AG09319 (cell line): ENCODE data around the gene UNC93B1.
"Not testable (repeated sequence)": the region's sequence is repeated elsewhere in the genome, so short reads cannot be mapped to it uniquely, and the experiment has no call there.

Source experiments
- DNase-seq: peaks from one replicate; pipeline ENCODE4 v3.0.0-alpha.2; 2010; ENCODE audit warnings: low read depth; ENCODE audit errors: extremely low read depth
- TF ChIP-seq, protein P1 (sequence below): IDR thresholded peaks from 2 replicates; pipeline ENCODE4 v1.5.1; 2011; ENCODE audit warnings: low read depth, mild to moderate bottlenecking, inconsistent platforms, low read length, moderate library complexity

Gene UNC93B1

DNA sequence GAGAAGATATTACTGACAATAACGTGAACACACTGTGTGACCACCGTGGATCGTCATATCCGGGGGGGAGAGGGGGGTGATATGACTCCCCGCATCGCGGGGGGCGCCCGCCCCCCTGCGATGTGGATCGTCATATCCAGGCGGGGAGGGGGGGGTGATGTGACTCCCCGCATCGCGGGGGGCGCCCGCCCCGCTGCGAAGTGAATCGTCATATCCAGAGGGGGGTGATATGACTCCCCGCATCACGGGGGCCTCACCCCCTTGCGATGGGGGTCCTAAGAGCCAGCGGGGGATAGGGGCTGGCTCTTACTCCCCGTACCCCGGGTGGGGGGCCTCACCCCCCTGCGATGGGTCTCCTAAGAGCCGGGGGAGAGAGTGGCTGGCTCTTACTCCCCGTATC, 19.9 kb downstream of the UNC93B1 start:
- no peak for DNase-seq
- TF ChIP-seq, protein P1, sequence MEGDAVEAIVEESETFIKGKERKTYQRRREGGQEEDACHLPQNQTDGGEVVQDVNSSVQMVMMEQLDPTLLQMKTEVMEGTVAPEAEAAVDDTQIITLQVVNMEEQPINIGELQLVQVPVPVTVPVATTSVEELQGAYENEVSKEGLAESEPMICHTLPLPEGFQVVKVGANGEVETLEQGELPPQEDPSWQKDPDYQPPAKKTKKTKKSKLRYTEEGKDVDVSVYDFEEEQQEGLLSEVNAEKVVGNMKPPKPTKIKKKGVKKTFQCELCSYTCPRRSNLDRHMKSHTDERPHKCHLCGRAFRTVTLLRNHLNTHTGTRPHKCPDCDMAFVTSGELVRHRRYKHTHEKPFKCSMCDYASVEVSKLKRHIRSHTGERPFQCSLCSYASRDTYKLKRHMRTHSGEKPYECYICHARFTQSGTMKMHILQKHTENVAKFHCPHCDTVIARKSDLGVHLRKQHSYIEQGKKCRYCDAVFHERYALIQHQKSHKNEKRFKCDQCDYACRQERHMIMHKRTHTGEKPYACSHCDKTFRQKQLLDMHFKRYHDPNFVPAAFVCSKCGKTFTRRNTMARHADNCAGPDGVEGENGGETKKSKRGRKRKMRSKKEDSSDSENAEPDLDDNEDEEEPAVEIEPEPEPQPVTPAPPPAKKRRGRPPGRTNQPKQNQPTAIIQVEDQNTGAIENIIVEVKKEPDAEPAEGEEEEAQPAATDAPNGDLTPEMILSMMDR, result no peak

- not testable (repeated sequence) for DNase-seq
These were observed 21.5 kb downstream of the UNC93B1 start for GRCh38 chr11:67982255-67982857.

GRCh38 chr11:67981226-67981625, 22.7 kb downstream of the UNC93B1 start:
- not testable (repeated sequence) for DNase-seq

- not testable (repeated sequence) for DNase-seq
These were observed 25.0 kb downstream of the UNC93B1 start for GRCh38 chr11:67978766-67979418.

DNA sequence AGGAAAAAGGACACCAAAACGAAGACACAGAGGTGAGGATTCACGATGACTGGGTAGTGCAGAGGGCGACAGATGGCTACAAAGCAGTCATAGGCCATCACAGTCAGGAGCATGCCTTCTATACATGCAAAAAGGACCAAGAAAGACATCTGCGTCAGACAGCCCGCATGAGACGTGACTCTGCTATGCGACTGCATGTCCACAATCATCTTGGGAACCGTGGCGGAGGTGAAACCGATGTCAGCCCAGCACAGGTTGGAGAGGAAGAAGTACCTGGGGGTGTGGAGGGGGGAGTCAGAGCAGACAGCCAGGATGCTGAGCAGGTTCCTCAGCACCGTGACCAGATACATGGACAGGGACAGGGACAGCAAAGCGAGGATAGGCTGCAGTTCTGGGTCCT, 29.2 kb downstream of the UNC93B1 start:
- DNase-seq, result not testable (repeated sequence)

GRCh38 chr11:67965830-67966348, 38.0 kb downstream of the UNC93B1 start:
- not testable (repeated sequence) for DNase-seq

DNA sequence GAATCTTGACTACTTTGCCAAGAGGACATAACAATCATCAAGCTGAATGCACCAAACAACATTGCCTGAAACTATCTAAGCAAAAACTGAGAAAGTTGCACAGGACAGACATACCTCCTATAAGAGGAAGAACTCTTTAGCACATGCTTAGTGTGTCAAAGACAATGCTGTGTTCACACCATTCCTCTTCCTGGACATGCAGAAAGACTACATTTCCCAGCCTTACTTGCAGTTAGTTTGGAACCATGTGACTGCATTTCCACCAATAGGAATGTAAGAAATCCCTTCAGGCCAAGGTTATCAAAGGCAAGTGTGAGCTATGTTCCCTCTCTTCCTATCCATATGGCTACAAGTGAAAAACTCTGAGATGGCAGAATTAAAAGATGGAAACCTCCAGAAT, 39.2 kb downstream of the UNC93B1 start:
- not testable (repeated sequence) for DNase-seq

DNA sequence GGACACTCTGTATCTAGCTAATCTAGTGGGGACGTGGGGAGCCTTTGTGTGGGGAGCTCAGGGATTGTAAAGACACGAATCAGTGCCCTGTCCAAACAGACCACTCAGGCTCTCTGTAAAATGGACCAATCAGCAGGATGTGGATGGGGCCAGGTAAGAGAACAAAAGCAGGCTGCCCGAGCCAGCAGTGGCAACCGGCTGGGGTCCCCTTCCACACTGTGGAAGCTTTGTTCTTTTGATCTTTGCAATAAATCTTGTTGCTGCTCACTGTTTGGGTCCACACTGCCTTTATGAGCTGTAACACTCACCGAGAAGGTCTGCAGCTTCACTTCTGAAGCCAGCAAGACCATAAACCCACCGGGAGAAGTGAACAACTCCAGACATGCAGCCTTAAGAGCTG, 40.0 kb downstream of the UNC93B1 start:
- DNase-seq, result not testable (repeated sequence)

DNA sequence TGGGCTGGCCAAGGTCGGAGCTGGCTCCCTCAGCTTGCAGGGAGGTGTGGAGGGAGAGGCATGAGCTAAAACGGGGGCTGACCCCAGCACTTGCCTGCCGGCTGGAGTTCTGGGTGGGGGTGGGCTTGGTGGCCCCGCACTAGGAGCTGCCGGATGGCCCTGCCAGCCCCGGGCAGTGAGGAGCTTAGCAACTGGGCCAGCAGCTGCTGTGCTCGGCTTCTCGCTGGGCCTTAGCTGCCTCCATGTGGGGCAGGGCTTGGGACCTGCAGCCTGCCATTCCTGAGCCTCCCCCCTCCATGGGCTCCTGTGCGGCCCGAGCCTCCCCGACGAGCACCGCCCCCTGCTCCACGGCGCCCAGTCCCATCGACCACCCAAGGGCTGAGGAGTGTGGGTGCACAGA, 40.7 kb downstream of the UNC93B1 start:
- not testable (repeated sequence) for DNase-seq

- DNase-seq, result not testable (repeated sequence)
These were observed 47.7 kb downstream of the UNC93B1 start for GRCh38 chr11:67956236-67956635.

GRCh38 chr11:67955461-67956007, 48.4 kb downstream of the UNC93B1 start:
- TF ChIP-seq, protein P1, result peak; percentile 41
- DNase-seq, result peak; percentile 1

GRCh38 chr11:67954971-67955370, 48.9 kb downstream of the UNC93B1 start:
- not testable (repeated sequence) for DNase-seq

GRCh38 chr11:67954251-67954650, 49.6 kb downstream of the UNC93B1 start:
- not testable (repeated sequence) for DNase-seq

- not testable (repeated sequence) for DNase-seq
These were observed 53.2 kb downstream of the UNC93B1 start for GRCh38 chr11:67950705-67951104.

DNA sequence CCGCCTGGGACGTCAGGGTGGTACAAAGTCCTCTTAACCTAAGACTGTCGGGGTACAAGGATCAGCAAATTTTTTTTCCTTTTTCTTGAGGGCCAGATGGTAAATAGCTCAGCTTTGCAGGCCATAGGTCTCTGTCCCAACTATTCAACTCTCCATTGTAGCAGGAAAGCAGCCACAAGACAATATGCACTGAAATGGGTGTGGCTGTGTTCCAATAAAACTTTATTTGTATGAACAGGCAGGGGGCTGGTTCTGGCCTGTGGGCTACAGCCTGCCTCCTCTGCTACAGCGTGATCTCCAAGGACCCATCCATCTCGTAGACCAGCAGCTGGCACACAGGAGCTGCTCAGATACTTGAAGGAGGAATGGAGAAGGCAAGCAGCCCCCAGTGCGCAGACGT, 56.1 kb downstream of the UNC93B1 start:
- DNase-seq, result not testable (repeated sequence)

DNA sequence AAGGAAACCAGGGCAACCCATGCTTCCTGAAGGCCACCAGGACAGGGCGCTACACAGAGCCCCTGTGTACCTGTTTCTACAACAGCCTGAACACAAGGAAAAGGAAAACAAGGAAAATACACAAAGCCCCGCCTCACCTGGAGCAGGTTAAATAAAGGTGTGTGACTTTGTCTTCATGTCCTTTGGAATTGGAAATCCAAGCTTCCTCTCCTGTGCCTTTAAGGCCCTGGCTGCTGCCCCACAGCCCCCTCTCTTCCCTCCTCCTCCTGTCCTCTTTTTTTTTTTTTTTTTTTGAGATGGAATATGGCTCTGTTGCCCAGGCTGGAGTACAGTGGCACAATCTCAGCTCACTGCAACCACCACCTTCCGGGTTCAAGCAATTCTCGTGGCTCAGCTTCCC, 57.5 kb downstream of the UNC93B1 start:
- DNase-seq, result not testable (repeated sequence)

- DNase-seq, result not testable (repeated sequence)
These were observed 60.5 kb downstream of the UNC93B1 start for GRCh38 chr11:67943406-67943805.
